ENCODE data around the gene A2M.

- TF ChIP-seq CTCF (IDR thresholded peaks at IDR 0.05; ENCODE audit: low read length) (no peak), EZH2phosphoT487 (IDR thresholded peaks at IDR 0.05; ENCODE audit: low read length) (no peak), EZH2 (optimal IDR thresholded peaks at IDR 0.05; ENCODE audit: low read depth, low read length) (no peak)
These were observed 6.6 kb downstream of the A2M start for GRCh38 chr12:9109213-9109522.
